PC-9 (cell line): ENCODE measurements around the gene ARPC4. TPM values are rescaled to one million over a fixed set of nuclear protein-coding genes. Genes with fewer than 3 reads are reported as not detected.

Experiments
- BruUV-seq: library from RNA; stranded (reverse); fragments of 400-500 nt; replicated peaks from 2 replicates; lab custom pipeline; 2021; lab: Mats Ljungman, UMichigan
- CTCF ChIA-PET: fragments of 300-600 bp; sonication (Branson Sonifier 250); formaldehyde crosslinking; loops from one replicate; lab custom pipeline; 2022; ENCODE audit warnings: antibody characterized with exemption; lab: Charles Lee
- POLR2A ChIA-PET: fragments of 300-600 bp; sonication (Branson Sonifier 250); formaldehyde crosslinking; loops from one replicate; lab custom pipeline; 2022; ENCODE audit warnings: antibody characterized with exemption; ENCODE audit not compliant: unreplicated experiment; lab: Charles Lee
- DNase-seq, 2 experiments: peaks; one replicate each; pipeline versions ENCODE4 v3.0.0 to v3.0.0-alpha.2; 2015 to 2022; ENCODE audit warnings: mixed read lengths in 1 of 2
- H2AFZ ChIP-seq: fragments of 200-600 bp; sonication (generic); 2 replicates; pipeline ENCODE4 v1.8.1; 2017; ENCODE audit warnings: antibody characterized with exemption
- H3F3A ChIP-seq: fragments of 200-600 bp; sonication (generic); 2 replicates; pipeline ENCODE4 v1.8.1; 2017; ENCODE audit warnings: antibody characterized with exemption, mild to moderate bottlenecking, low read depth; ENCODE audit not compliant: insufficient read depth
- H3K27ac ChIP-seq: fragments of 200-600 bp; sonication (generic); 2 replicates; pipeline ENCODE4 v1.6.1; 2016; ENCODE audit warnings: mixed run types
- H3K27me3 ChIP-seq: fragments of 200-600 bp; sonication (generic); 2 replicates; pipeline ENCODE4 v1.6.1; 2016; ENCODE audit warnings: low read depth, mixed run types; ENCODE audit not compliant: insufficient read depth
- H3K36me3 ChIP-seq: fragments of 200-600 bp; sonication (generic); 2 replicates; pipeline ENCODE4 v1.6.1; 2016; ENCODE audit warnings: low read depth, mixed run types
- H3K4me1 ChIP-seq: fragments of 200-600 bp; sonication (generic); replicated peaks from 2 replicates; pipeline ENCODE4 v1.6.1; 2016; ENCODE audit warnings: mixed run types; ENCODE audit not compliant: insufficient read depth
- H3K4me2 ChIP-seq: fragments of 200-600 bp; sonication (generic); 2 replicates; pipeline ENCODE4 v1.6.1; 2017; ENCODE audit warnings: mixed run types
- H3K4me3 ChIP-seq: fragments of 200-600 bp; sonication (generic); 2 replicates; pipeline ENCODE4 v1.6.1; 2016; ENCODE audit warnings: mixed run types
- H3K79me2 ChIP-seq: fragments of 200-600 bp; sonication (generic); 2 replicates; pipeline ENCODE4 v1.6.1; 2017; ENCODE audit warnings: low read depth, mixed run types
- H3K9me2 ChIP-seq: fragments of 200-600 bp; sonication (generic); 2 replicates; pipeline ENCODE4 v1.8.1; 2017; ENCODE audit warnings: mild to moderate bottlenecking; ENCODE audit not compliant: insufficient read depth
- H3K9me3 ChIP-seq: fragments of 200-600 bp; sonication (generic); 2 replicates; pipeline ENCODE4 v1.8.1; 2016; ENCODE audit warnings: low read depth; ENCODE audit not compliant: insufficient read depth
- H4K20me1 ChIP-seq: fragments of 200-600 bp; sonication (generic); 2 replicates; pipeline ENCODE4 v1.8.1; 2017; ENCODE audit not compliant: insufficient read depth
- CTCF ChIP-seq: fragments of 200-600 bp; sonication (generic); conservative IDR thresholded peaks from 2 replicates; pipeline ENCODE4 v1.6.1; 2017; ENCODE audit warnings: mixed run types, antibody characterized with exemption, mild to moderate bottlenecking, moderate library complexity
- EZH2 ChIP-seq: fragments of 200-600 bp; sonication (generic); IDR thresholded peaks from 2 replicates; pipeline ENCODE4 v1.8.0; 2017; ENCODE audit warnings: antibody characterized with exemption, low read depth
- intact Hi-C: fragments of 100-400 bp; cut with micrococcal nuclease; formaldehyde crosslinking; loops from one replicate; pipeline ENCODE4 v1.10.0; 2022; ENCODE audit not compliant: unreplicated experiment
- total RNA-seq: library from RNA; stranded (reverse); gene quantifications from 2 replicates; pipeline ENCODE4 v1.2.3, GENCODE V29; 2021

ARPC4 gene
- total RNA-seq, 1 experiment from 2014 or later: 127 TPM

- BruUV-seq: no TSS peak
- TF ChIP-seq CTCF (no peak), EZH2 (no peak)
- Histone ChIP-seq H3K36me3 (0 out of 2 replicates have a peak, but pooled peaks cover 9% of the 10 kb centered on the region), H3K4me3 (no peak overlapping the region), H3K79me2 (peaks cover under 1% of the 10 kb centered on the region; the same call in 1 of the 2 replicates), H3F3A (peaks cover 20% of the 10 kb centered on the region), H3K9me2 (no peaks in the 10 kb centered on the region), H3K27me3 (no peaks in the 10 kb centered on the region), H3K27ac (no peak overlapping the region), H3K9me3 (no peaks in the 10 kb centered on the region), H4K20me1 (peaks cover 2% of the 10 kb centered on the region; the same call in 1 of the 2 replicates), H3K4me1 (peaks cover 7% of the 10 kb centered on the region), H3K4me2 (no peak overlapping the region), H2AFZ (no peak overlapping the region)
- ChIA-PET POLR2A (no interaction called here), CTCF (no interaction called here)
- DNase-seq: no peak
- intact Hi-C loops: loop anchor here (10.0 kb wide), 1 partner anchor 579 kb away; the partner anchor contains the start of gene SEC13
These were observed 47.4 kb upstream of the ARPC4 start for GRCh38 chr3:9745521-9745920.

DNA sequence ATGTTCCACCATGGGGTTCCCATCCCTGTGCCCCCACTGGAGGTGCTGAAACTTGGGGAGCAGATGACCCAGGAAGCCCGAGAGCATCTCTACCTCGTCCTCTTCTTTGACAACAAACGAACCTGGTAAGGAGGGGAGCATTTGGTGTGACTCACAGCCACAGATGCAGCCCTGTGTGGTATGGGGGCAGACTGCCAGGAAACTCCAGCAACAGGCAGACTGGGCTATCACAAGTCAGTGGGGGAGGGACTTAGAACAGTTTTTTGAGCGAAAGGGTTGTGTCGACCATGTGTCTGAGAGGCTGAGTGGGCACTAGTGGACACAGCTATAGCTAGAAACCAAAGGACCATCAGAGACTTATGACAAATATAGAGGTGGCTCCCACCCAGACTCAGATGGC, 46.6 kb upstream of the ARPC4 start:
- no peak overlapping the region for H3K27ac ChIP-seq
- peaks cover 20% of the 10 kb centered on the region for H3F3A ChIP-seq
- peaks cover 14% of the 10 kb centered on the region for H3K4me1 ChIP-seq
- no peaks in the 10 kb centered on the region for H3K27me3 ChIP-seq
- no peaks in the 10 kb centered on the region for H4K20me1 ChIP-seq
- no TSS peak for BruUV-seq
- H3K79me2 ChIP-seq: peaks cover 8% of the 10 kb centered on the region; the same call in 1 of the 2 replicates
- H2AFZ ChIP-seq: no peak overlapping the region
- H3K4me3 ChIP-seq: no peak overlapping the region
- intact Hi-C loops: loop anchor here (10.0 kb wide), 1 partner anchor 578 kb away; the partner anchor contains the start of gene SEC13
- H3K9me3 ChIP-seq: no peaks in the 10 kb centered on the region
- H3K4me2 ChIP-seq: no peak overlapping the region
- TF ChIP-seq CTCF (no peak), EZH2 (no peak)
- ChIA-PET CTCF (no interaction called here), POLR2A (interaction anchor here (0.6 kb wide), 1 partner anchor 62 kb away, joined by 3 read pairs; no protein-coding TSS in a partner anchor)
- 0 out of 2 replicates have a peak, but pooled peaks cover 6% of the 10 kb centered on the region for H3K36me3 ChIP-seq
- no peaks in the 10 kb centered on the region for H3K9me2 ChIP-seq
- no peak for DNase-seq

DNA sequence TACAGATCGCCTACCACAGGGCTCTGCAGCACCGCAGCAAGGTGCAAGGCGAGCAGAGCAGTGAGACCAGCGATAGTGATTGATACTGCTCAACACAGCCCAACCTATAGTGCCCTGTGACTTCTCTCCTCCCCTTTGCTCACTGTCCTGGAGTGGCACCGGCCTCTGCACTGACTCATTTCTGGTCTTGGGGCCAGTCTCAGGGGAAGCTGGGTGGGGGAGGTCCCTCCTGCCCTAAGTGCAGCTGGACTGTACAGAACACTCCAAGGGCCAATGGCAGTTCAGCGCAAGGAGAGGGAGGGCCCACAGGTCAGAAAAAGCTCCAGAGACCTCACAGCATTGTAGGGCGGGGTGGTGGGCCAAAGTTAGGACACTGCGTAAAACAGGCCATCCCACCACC, 45.6 kb upstream of the ARPC4 start:
- BruUV-seq: no TSS peak
- ChIA-PET CTCF (no interaction called here), POLR2A (interaction anchor here (0.6 kb wide), 1 partner anchor 61 kb away, joined by 3 read pairs; no protein-coding TSS in a partner anchor)
- Histone ChIP-seq H3K27me3 (no peaks in the 10 kb centered on the region), H4K20me1 (no peaks in the 10 kb centered on the region), H3K9me3 (no peaks in the 10 kb centered on the region), H3K79me2 (peaks cover 10% of the 10 kb centered on the region; the same call in 1 of the 2 replicates), H3F3A (peaks cover 20% of the 10 kb centered on the region), H3K9me2 (no peaks in the 10 kb centered on the region), H3K4me2 (no peak overlapping the region), H3K4me3 (no peak overlapping the region), H3K27ac (no peak overlapping the region), H3K36me3 (0 out of 2 replicates have a peak, but pooled peaks cover 10% of the 10 kb centered on the region), H3K4me1 (peaks cover 14% of the 10 kb centered on the region), H2AFZ (no peak overlapping the region)
- intact Hi-C loops: loop anchor here (10.0 kb wide), 1 partner anchor 578 kb away; the partner anchor contains the start of gene SEC13
- TF ChIP-seq EZH2: no peak
- TF ChIP-seq CTCF: no peak
- DNase-seq: no peak
